A549 treated with DMSO at 1 μM for 4 hours (cell line): ENCODE measurements around the gene ZNF316. TPM values are rescaled to one million over a fixed set of nuclear protein-coding genes. Genes with fewer than 3 reads are reported as not detected.

ENCODE experiments used
- total RNA-seq: library from RNA; stranded (reverse); fragments of 200-300 nt; extraction: Qiagen RNA extraction; gene quantifications from 5 replicates; pipeline ENCODE4 v1.2.3, GENCODE V29; 2022; ENCODE audit warnings: low read depth

Gene ZNF316
- 12.9 to 15.2 TPM (median 13.1 TPM) in 5 replicates for total RNA-seq

DNA sequence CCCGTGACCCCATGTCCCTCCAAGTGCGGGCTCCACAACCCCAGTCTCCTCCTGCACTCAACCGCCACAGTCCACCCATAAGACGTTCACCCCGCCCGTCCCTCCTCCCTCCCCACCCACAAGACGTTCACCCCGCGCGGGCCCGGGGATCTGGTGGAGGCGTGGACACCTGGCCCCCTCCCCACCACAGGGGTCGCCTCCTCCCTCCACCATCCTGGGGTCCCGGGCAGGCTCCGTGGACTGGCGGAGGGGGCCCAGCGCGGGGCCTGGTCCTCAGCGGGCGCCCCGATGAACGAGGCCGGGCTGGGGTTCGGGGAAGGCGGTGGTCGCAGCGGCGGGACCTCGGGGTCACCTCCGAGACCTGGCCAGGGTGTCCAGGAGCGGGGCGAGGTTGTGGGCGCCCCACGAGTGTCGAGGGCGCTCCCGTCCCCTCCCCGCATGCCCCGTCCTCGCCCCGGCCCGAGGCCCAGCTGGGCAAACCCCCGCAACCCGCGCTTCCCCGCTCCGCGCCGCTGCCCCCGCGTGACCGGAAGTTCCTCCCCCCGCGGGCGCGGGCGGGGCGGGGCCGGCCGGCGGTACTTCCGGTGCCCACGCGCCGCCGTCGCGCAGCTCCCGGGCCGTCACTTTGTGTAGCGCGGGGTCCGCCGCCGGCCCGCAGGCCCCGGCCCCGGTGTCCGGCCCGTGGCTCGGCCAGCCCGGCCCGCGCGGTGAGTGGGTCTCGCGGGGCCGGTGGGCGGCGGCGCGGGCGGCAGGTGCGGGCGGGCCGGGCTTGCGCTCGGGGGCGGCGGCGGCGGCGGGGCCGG is at the start of gene ZNF316:
Gene ZNF316 (plus strand): TSS at position 578 of the 803 bp plus-strand sequence. CDS start 5,092 bp downstream, outside the sequence.

DNA sequence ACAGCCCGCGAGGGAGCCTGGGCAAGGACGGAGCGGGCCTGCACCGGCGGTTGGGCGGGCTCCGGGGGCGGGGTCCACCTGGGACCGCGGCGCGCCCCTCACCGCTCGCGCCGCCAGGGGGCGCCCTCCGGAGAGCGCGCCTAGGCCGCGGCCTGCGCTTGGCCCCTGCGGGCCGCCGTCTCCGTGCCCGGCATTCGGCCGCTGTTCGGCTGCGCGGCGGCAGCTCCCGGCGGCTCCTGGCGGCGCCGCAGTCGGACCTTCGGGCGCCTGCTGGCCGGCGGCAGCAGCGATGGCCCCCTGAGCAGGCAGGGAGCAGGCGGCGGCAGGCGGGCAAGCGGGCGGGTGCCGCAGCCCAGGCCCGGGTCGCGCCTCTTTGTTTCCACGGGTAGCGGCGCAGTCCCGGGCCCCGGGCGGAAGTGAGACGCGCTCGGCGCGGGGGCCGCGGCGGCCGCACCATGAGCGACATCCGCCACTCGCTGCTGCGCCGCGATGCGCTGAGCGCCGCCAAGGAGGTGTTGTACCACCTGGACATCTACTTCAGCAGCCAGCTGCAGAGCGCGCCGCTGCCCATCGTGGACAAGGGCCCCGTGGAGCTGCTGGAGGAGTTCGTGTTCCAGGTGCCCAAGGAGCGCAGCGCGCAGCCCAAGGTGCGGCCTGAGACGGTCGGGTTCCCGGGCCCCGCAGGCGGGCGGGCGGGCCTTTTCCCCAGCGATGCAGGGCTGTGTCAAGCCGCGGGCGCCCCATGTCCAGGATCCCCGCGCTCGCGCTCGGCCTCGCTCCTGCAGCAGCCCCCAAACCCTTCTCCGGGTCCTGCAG is 47.1 kb upstream of the ZNF316 start, which contains the start of gene INTS15:
Gene INTS15 (plus strand): TSS at position 193 of the 816 bp plus-strand sequence. CDS start 263 bp downstream, at position 456.

DNA sequence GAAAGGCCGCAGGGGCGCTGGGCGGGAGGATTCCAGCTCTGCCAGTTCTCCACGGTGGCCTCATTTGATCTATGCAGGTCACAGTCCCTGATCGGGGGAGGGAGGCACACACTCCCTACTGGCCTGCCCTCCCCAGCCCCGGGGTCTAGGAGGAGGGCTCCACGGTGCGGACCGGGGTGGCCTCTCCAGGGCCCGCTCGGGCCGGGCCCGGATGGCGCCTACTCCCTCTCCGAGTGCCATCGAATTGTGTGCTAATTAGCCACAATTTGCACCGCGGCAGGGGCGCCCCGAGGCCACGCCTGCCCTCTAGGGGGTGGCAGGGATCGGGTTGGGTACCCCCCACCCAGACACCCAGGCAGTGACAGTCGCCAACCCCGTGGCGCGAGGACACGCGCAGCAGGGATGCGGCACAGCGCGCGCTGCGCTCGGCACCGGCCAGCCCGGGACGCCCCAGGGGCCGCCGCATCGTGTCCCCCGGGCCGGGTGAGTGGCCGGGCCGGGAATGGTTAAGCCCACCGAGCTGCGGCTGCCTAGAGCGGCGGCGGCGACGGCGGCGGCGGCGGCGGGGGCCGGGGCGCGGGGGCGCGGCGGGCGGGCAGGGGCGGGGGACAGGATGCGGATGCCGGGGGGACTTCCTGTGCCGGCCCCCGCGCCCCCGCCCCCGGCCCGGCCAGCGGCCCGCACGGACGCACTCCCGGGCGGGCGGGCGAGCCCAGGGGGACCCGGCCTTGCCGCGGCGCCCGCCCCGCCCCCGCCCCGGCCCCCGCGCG is 22.0 kb upstream of the ZNF316 start, which contains the start of gene ZNF853:
Gene ZNF853 (plus strand): TSS at position 658 of the 770 bp plus-strand sequence. CDS start 565 bp downstream, outside the sequence.

Other genes starting within 250 kb of the ZNF316 start
- 21.1 to 28.4 TPM (median 26.1 TPM) in 5 replicates for gene DAGLB, start 189.4 kb upstream of the ZNF316 start, total RNA-seq
- 108 to 166 TPM (median 147 TPM) in 5 replicates for gene KDELR2, start 153.2 kb upstream of the ZNF316 start, total RNA-seq
- 0.02 to 0.05 TPM in 2 of 5 replicates, not detected in the others for gene GRID2IP, start 85.9 kb upstream of the ZNF316 start, total RNA-seq
- 47.8 to 51.5 TPM (median 49.9 TPM) in 5 replicates for gene ZDHHC4, start 59.9 kb upstream of the ZNF316 start, total RNA-seq
- 22.3 to 28.1 TPM (median 26.0 TPM) in 5 replicates for gene INTS15, start 47.3 kb upstream of the ZNF316 start, total RNA-seq
- 1.9 to 3.0 TPM (median 2.3 TPM) in 5 replicates for gene ZNF853, start 21.7 kb upstream of the ZNF316 start, total RNA-seq
- gene ZNF12, start 69.6 kb downstream of the ZNF316 start, total RNA-seq: 9.4 to 13.2 TPM (median 10.7 TPM) in 5 replicates
- 0.28 to 0.32 TPM in 2 of 5 replicates, not detected in the others for gene RSPH10B2, start 116.8 kb downstream of the ZNF316 start, total RNA-seq
- gene CCZ1B, start 189.0 kb downstream of the ZNF316 start, total RNA-seq: 18.3 to 26.4 TPM (median 25.2 TPM) in 5 replicates